ENCODE data around the gene KLF5. TPM values are rescaled to one million over a fixed set of nuclear protein-coding genes. Genes with fewer than 3 reads are reported as not detected.

KLF5 gene
- total and polyA plus RNA-seq, 2 experiments from 2014 or later, result 1.5 to 1.8 TPM

GRCh38 chr13:73062468-73062867 lies 3.7 kb downstream of the KLF5 start:
- TF ChIP-seq ZNF462 (CRISPR knock-in tag; IDR thresholded peaks at IDR 0.05) (no peak), EZH2phosphoT487 (IDR thresholded peaks at IDR 0.05; ENCODE audit: unreplicated experiment) (no peak), STAT1 (IDR thresholded peaks at IDR 0.05; ENCODE audit: unreplicated experiment) (no peak), POLR2AphosphoS5 (IDR thresholded peaks at IDR 0.05; ENCODE audit: low read depth) (no peak), ZNF331 (CRISPR knock-in tag; IDR thresholded peaks at IDR 0.05; ENCODE audit: low read depth) (no peak), EZH2 (IDR thresholded peaks at IDR 0.05; ENCODE audit: low read depth, unreplicated experiment) (no peak)
- TF ChIP-seq, protein P1, sequence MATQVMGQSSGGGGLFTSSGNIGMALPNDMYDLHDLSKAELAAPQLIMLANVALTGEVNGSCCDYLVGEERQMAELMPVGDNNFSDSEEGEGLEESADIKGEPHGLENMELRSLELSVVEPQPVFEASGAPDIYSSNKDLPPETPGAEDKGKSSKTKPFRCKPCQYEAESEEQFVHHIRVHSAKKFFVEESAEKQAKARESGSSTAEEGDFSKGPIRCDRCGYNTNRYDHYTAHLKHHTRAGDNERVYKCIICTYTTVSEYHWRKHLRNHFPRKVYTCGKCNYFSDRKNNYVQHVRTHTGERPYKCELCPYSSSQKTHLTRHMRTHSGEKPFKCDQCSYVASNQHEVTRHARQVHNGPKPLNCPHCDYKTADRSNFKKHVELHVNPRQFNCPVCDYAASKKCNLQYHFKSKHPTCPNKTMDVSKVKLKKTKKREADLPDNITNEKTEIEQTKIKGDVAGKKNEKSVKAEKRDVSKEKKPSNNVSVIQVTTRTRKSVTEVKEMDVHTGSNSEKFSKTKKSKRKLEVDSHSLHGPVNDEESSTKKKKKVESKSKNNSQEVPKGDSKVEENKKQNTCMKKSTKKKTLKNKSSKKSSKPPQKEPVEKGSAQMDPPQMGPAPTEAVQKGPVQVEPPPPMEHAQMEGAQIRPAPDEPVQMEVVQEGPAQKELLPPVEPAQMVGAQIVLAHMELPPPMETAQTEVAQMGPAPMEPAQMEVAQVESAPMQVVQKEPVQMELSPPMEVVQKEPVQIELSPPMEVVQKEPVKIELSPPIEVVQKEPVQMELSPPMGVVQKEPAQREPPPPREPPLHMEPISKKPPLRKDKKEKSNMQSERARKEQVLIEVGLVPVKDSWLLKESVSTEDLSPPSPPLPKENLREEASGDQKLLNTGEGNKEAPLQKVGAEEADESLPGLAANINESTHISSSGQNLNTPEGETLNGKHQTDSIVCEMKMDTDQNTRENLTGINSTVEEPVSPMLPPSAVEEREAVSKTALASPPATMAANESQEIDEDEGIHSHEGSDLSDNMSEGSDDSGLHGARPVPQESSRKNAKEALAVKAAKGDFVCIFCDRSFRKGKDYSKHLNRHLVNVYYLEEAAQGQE (IDR thresholded peaks at IDR 0.05; ENCODE audit: unreplicated experiment), result no peak
- H3K4me3 Mint-ChIP-seq, result no peak overlapping the region
- no peak for DNase-seq (ENCODE audit: low spot score)
- Histone ChIP-seq H3K27ac (ENCODE audit: low read depth) (no peak overlapping the region), H3K9me2 (ENCODE audit: insufficient read depth) (no peaks in the 10 kb centered on the region), H3F3A (replicated peaks; ENCODE audit: low read depth) (no peaks in the 10 kb centered on the region), H3K4me2 (no peak overlapping the region), H3K4me1 (ENCODE audit: insufficient read depth) (peaks cover 44% of the 10 kb centered on the region), H3K27me3 (ENCODE audit: insufficient read depth) (peaks cover 54% of the 10 kb centered on the region), H3K36me3 (ENCODE audit: insufficient read depth) (no peaks in the 10 kb centered on the region), H3K79me2 (replicated peaks; ENCODE audit: insufficient read depth) (no peaks in the 10 kb centered on the region), H2AFZ (no peak overlapping the region), H4K20me1 (replicated peaks; ENCODE audit: insufficient read depth) (no peaks in the 10 kb centered on the region), H3K4me3 (no peak overlapping the region)
- H3K9me3 Mint-ChIP-seq, result no peaks in the 10 kb centered on the region; the same call in 2 of the 3 replicates
- ATAC-seq, result no peak
- H3K27me3 Mint-ChIP-seq (ENCODE audit: insufficient read depth, low read depth, poor library complexity), result peaks cover 46% of the 10 kb centered on the region
- no peak overlapping the region for H3K27ac Mint-ChIP-seq
- H3K4me1 Mint-ChIP-seq, result peaks cover 55% of the 10 kb centered on the region
- peaks cover 4% of the 10 kb centered on the region for H3K36me3 Mint-ChIP-seq (ENCODE audit: low read depth)
